ENCODE data around the gene GPATCH2L. TPM values are rescaled to one million over a fixed set of nuclear protein-coding genes. Genes with fewer than 3 reads are reported as not detected.

The GPATCH2L gene
- total RNA-seq, 4 donors from 2014 or later = 47.1 to 67.1 (median 58.4) TPM

DNA sequence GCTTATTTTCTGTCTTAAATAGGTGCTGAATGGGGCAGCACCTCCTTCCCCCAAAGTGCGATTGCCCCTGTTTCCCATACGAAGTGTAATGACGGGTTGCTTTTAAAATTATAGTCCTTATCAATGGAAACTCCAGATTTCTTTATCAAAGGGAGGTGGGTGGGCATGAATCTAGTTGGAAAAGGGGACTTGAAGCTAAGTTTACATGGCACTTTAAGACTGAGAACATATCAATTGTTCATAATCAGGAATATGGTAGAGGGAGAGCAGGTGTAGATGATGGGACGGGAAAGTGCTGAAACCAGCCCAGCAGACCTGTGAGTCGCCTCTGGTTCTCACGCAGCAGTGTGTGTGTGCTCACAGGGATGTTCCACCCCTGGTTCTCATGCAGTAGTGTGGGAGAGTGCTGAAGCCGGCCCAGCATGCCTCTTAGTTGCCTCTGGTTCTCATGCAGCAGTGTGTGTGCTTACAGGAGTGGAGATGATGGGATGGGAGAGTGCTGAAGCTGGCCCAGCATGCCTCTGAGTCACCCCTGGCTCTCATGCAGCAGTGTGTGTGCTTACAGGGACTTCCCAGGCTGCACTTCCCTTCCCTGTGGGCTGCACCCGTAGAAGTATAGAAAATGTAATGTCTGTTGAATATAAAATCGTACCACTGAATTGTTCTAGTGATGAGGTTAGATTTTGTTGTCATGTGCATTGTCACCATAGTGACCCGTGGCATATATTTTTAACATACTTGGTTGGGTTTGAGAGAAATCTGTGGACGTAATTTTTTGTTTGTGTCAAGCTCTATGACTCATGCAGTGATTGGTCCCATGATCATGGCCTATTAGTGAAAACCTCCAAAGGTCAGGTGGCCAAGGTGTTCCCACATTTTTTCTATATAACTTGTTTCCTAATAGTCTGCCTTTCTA lies 51.6 kb downstream of the GPATCH2L start:
- TF ChIP-seq, protein P1, sequence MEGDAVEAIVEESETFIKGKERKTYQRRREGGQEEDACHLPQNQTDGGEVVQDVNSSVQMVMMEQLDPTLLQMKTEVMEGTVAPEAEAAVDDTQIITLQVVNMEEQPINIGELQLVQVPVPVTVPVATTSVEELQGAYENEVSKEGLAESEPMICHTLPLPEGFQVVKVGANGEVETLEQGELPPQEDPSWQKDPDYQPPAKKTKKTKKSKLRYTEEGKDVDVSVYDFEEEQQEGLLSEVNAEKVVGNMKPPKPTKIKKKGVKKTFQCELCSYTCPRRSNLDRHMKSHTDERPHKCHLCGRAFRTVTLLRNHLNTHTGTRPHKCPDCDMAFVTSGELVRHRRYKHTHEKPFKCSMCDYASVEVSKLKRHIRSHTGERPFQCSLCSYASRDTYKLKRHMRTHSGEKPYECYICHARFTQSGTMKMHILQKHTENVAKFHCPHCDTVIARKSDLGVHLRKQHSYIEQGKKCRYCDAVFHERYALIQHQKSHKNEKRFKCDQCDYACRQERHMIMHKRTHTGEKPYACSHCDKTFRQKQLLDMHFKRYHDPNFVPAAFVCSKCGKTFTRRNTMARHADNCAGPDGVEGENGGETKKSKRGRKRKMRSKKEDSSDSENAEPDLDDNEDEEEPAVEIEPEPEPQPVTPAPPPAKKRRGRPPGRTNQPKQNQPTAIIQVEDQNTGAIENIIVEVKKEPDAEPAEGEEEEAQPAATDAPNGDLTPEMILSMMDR (IDR thresholded peaks at IDR 0.05; ENCODE audit: low read depth) = no peak

DNA sequence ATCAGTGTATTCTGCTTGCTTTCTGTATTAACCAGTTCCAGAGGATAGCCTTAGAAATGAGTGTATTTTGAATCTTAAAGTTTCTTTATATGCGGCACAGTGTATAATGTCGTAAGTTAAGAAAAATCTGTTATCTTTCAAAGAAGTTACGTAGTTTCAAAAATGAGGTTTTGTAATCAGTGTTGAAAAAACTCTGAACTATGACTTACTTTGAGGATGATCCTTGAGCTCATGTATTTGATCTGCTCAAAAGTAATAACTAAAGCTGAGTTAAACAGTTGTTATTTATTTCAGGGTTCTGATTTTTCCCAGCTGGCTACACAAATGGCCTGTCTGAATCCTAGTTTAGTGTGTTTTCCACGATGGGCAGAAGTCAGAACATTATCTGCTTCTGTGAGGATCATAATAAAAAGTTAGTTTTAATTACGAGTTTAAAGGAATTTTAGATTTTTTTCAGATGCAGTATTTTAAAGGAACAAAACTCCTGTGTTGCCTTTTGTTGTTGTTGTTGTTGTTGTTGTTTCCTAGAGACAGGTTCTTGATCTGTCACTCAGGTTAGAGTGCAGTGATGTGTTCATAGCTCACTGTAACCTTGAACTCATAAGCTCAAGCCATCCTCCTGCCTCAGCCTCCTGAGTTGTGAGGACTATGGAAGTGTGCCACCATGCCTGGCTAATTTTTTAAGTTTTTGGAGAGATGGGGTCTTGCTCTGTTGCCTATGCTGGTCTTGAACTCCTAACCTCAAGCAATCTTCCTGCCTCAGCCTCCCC lies 52.9 kb downstream of the GPATCH2L start:
- TF ChIP-seq, protein P1 (IDR thresholded peaks at IDR 0.05; ENCODE audit: low read depth) = no peak

DNA sequence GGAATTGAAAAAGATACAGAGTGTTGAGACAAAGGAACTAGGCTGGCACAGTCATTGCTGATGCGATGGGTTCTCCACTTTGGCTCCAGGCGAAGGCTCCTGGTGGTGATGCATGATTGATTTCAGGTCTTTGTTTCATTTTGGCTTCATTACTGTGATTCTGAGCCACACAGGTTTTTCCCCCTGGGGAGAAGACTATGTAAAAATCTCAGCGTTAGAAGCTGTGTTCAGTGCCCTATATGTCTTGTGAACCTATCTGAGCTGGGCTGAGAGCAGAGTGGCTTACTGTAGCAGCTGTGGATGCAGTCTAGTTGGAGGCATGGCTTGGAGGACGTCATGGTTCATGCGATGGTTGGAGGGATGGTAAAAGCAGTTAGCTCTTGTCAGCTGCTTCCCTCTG lies 54.0 kb downstream of the GPATCH2L start:
- TF ChIP-seq, protein P1 (IDR thresholded peaks at IDR 0.05; ENCODE audit: low read depth) = no peak

DNA sequence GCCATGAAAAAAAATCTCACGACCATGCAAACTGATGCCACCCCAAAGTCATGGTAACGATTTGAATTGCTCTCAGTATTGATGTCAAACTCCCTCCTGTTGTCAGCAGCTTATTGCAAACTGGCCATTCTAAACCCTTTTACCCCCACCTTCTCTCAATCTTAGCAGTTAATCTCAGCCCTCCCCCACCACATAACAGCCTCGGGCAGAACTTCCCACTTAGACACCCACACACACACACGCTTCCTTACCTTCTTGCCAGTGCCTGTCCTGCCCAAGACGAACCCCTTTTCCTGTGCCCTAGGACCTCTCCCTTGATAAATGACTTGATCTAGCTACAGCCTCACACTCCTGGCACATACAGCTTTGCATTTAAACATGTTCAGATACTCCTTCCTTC lies 56.6 kb downstream of the GPATCH2L start:
- TF ChIP-seq, protein P1 (IDR thresholded peaks at IDR 0.05; ENCODE audit: low read depth) = no peak

DNA sequence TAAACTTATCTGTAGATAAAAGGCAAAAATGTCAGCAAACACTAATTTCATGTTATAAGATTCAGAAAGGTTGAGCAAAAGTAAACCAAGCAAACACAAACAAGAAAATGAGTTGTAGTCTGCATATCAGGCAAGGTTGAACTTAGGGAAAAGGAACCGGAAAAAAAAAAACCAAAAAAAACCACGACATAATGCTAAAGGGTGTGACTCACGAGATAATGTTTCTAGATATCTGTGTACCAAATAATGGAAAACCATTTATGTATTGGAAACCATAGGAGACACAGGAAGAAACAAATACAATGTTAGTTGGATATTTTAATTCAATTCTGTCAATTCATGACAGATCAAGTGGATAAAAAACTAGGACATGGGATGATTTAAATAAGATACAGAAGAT lies 60.5 kb downstream of the GPATCH2L start:
- TF ChIP-seq, protein P1 (IDR thresholded peaks at IDR 0.05; ENCODE audit: low read depth) = no peak

DNA sequence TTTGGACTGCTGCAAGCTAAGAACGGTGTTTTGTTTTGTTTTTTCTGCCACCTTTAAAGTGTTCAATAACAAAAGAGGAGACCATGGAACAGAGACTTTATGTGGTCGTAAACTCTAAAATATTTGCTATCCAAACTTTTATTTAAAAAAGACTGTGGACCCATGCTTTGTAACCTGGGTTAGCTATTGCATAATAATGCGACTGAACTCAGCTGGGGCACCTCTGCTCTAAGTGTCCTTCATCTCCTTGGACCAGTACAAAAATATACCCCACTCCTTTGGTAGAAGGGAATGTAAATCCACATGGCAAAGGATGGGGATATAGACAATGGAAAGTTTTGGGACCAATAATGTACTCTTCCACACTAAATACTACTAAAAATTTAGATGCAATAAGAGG lies 65.5 kb downstream of the GPATCH2L start:
- TF ChIP-seq, protein P1 (IDR thresholded peaks at IDR 0.05; ENCODE audit: low read depth) = no peak

DNA sequence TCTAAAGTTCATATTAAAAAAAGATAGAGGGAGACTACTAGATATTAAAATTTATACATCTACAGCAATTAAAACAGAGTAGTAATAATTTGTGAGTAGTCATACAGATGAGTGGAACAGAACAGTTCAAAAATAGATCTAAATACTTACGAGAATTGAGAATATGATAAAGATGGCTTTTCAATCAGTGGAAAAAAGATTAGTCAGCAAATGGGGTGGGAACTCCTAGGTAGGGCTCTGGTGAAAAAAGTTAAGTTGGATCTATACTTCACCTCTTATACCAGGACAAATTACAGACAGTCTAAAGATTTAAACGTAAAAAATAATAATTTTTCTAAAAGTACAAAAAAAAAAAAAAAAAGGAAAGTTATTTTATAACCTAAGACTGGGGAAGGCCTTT lies 66.9 kb downstream of the GPATCH2L start:
- TF ChIP-seq, protein P1 (IDR thresholded peaks at IDR 0.05; ENCODE audit: low read depth) = no peak
